HT1080 (cell line): ENCODE results near the gene CACNG4. TPM values are rescaled to one million over a fixed set of nuclear protein-coding genes. Genes with fewer than 3 reads are reported as not detected.
"Not testable (repeated sequence)": the region's sequence is repeated elsewhere in the genome, so short reads cannot be mapped to it uniquely, and the experiment has no call there.

Experiments
- DNase-seq: peaks from one replicate; pipeline ENCODE4 v3.0.0-alpha.2; 2015; ENCODE audit warnings: low read depth
- total RNA-seq: library from RNA; depleted of rRNA; stranded (reverse); fragments of >200 nt; shearing (Covaris generic); gene quantifications from 2 replicates; pipeline ENCODE4 v1.2.3, GENCODE V29; 2014

The CACNG4 gene
- total RNA-seq, 1 experiment from 2014 or later, result not detected

DNA sequence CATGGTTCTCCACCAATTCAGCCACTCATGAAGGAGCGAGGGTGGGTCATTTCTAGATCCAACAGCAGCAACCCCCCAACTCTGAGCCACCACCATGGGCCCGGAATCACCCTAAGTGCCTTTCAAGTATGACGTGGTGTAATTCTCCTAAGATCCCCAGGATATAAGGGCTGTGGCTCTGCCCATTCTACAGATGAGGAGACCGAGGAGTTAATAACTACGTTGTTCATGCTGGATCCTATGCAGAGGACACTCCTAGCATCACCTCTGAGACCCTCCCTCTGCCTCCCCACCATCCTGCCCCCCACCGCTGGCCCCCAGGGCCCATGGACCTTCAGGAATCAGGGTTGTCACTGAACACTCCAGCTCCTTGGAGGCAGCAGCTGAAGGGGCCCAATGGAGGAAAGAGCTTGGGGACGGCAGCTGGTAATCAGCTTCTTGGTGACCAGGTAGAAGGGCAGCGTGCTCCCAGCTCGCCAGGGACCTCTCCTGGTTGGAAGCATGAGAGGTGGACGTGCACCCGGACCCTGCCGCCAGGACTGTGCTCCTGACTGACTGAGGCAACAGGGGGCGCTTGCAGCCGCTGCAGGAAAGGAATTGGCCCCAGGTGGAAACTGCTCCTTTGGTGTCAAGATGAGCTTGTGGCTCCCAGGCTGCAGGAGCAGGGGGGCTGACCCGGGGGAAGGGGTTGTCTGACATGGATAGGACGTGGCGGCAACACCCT, 51.7 kb downstream of the CACNG4 start:
- no peak for DNase-seq

DNA sequence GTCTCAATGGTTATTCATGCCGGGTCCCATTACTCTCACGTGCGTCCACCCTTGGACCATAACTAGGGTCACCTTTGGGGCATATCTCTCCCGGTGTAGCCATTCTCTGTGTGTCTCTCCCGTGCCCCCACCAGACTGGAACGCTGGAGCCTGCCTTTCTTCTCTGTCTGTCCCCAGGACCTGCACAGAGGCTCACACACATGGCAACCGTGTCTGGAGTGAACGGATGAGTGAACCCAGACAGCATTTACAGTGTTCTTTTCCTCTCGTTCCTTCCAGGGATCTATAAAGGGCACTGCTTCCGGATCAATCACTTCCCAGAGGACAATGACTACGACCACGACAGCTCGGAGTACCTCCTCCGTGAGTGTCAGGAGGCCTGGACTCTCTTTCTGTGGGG, 53.4 kb downstream of the CACNG4 start:
- no peak for DNase-seq

DNA sequence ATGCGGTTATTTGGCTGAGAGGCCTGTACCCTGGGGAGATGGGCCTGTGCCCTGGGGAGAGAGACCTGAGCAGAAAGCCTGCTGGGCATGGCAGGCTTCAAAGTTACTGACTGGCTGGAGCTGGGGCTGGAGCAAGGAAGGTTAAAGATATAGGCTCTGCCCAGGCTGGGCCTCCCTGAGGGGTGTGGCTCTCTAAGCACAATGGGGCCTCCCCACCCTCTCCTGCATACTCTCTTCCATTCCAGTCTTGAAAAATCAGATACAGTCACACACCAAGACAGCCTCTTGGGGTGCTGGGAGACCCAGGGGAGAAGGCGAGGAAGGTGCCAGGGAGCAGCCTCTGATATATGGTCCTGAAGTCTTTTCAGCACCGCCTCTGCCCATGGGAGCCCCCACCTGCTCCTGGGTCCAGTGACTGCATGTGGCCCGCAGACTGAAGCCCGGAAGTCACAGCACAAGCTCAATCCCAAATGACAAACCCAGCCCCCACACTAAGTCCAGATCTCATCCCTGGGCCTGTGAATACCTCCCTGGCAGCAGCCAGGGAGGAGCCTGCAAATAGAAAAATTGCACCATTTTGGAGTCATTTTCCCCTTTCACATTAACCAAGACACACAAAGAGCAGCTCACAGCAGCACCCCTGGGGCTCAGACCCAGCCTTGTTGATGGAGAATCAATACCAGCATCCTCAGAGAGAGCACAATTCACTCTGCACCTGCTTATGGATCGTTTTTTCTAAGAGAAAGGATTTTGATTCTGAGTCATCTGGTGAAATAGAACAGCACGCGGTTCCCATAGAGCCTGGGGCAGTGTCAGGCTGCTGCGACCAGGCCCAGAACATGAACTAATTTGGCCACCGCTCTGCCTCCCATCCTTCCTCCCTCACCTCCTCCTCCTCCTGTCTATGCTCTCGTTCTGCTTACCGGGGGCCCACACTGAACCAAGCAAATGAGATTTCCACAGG, 54.2 kb downstream of the CACNG4 start:
- DNase-seq, result no peak

DNA sequence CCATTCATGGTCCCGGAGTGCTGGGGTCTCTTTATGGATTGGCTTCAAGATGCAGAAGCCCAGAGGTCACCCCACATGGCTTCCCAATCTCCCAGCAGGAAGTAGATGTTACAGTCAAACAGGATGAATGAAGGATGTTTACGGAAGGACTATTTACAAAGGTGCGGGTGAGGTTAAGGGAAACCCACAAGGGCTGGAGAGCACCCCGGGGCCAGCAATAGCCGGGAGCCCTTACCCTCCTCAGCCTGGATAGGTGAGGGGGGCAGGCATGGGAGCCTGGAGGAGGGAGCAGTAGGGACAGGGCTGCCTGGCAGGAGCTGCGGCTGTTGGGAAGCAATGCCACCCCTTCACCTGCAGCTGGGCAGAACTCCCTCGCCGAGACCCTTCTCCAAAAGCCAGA, 55.3 kb downstream of the CACNG4 start:
- DNase-seq, result no peak

DNA sequence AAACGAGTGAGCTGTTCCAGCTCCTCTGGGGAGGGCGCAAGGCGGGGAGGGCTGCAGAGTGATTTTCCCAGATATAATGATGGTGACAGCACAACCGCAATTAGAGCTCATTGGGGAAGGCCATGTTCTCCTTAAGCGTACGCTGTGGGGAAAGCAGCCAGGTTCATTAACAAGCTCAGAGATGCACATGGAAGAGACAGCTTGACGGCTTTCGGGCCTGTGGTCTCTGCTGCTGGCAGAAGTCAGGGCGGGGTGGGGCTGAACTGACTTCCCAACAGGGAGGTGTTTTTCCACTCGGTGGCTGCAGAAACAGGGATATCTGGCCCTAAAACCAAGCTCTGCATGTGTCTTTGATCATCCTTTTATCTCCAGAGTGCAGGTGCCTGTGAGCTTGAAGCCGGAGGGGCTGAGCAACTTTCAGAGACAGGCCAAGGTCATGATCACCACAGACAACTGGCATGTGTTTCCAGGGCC, 55.8 kb downstream of the CACNG4 start:
- no peak for DNase-seq

DNA sequence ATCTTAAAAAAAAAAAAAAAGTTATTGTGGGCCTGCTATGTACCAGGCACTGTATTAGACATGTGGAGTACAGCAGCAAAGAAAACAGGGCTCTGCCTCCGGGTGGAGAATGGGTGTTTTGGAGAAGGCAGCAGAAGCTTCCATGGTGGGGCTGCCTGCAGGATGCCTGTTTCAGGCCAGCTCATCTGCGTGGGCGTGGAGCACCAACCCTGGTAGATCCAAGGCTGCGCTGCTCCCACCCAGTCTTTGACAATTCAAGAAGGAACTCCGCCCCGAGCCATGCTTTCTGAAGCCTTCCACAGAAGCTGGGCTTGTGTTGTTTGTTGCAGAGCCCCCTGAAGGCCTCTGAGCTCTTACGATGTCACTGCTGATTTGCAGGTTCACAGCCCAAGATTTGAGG, 56.7 kb downstream of the CACNG4 start:
- no peak for DNase-seq

DNA sequence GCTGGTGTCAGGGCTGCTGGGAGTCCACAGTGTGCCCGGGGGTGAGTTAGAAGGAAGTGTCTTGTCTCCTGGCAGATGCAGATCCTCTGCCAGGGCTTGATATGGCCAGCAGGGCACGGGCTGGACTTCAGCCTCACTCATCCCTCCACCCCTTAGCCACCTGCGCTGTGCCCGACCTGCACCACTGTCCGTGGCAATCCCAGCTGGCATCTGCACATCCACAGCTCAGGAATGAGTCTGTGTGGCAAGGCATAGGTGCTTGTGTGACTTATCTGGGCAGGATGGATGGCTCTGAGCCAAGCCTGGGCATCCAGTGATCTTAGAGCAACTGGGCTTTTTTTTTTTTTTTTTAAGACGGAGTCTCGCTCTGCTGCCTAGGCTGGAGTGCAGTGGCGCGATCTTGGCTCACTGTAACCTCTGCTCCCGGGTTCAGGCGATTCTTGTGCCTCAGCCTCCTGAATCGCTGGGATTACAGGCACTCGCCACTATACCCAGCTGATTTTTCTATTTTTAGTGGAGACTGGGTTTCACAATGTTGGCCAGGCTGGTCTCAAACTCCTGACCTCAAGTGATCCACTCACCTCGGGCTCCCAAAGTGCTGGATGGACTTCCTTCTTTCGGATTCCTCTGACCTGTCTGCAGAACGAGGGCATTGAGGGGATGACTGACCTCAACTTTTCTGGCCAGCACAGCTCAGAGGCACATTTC, 57.4 kb downstream of the CACNG4 start:
- no peak for DNase-seq

DNA sequence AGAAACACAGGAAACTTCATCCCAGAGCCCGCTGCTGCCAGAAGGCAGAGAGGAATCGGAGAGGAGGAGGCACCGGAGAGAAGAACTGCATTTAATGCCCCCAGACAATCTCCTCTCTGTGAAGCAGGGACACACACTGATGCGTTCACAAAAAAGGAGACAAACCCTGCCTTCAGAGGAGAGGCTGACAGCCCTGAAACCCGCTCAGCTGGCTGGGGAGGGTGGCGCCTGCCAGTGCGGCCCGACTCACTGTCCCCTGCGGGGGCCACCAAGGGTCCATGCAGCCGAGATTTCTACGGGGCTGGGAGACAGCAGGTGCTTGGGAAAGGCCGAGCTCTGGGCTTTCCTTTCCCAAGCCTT, 57.9 kb downstream of the CACNG4 start:
- no peak for DNase-seq

DNA sequence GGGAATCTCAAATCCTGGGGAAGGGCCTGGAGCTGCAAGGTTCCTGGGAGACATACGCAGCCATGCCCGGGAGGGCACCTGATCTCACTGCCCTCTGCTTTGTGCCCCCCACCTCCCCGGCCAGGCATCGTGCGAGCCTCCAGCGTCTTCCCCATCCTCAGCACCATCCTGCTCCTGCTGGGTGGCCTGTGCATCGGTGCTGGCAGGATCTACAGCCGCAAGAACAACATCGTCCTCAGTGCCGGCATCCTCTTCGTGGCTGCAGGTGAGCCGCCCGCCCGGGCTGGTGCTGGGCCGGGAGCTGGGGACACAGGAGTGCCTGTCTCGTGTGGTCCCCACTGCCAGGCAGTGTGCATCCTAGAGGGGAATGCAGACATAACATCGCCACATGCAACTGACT, 60.2 kb downstream of the CACNG4 start:
- DNase-seq, result no peak

DNA sequence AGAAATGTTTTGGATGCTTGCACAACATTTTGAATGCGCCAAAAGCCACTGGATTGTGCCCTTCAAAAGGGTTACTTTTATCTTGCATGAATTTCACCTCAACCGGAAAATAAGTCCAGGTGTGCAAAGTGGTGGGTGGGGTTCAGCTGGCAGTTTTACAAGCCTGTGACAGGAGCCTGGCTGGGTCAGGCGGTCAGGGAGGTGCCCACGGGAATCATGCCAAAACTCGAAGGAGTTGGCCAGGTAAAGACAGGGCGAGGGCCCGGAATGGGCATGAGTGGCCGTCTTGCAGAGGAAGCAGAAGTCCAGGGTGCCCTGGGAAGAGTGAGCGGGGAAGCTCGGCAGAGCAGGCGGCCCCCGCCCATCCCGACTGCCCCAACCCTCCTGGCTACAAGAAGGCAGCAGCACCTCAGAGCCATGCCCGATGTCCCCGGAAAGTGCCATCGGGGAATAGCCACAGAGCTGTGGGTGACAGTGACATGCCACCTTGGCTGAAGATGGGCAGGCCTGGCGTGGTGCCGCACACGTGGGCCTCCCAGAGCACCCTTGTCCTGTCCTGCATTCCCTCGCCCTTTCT, 60.8 kb downstream of the CACNG4 start:
- no peak for DNase-seq

DNA sequence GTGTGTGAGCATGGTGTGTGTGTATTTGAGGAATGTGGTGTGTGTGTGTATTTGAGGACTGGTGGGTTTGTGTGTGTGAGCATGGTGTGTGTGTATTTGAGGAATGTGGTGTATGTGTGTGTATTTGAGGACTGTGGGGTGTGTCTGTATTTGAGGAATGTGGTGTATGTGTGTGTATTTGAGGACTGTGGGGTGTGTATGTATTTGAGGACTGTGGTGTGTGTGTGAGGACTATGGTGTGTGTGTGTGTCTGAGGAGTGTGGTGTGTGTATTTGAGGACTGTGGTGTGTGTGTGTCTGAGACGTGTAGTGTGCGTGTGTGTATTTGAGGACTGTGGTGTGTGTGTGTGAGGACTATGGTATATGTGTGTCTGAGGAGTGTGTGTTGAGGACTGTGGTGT, 61.8 kb downstream of the CACNG4 start:
- DNase-seq, result no peak

DNA sequence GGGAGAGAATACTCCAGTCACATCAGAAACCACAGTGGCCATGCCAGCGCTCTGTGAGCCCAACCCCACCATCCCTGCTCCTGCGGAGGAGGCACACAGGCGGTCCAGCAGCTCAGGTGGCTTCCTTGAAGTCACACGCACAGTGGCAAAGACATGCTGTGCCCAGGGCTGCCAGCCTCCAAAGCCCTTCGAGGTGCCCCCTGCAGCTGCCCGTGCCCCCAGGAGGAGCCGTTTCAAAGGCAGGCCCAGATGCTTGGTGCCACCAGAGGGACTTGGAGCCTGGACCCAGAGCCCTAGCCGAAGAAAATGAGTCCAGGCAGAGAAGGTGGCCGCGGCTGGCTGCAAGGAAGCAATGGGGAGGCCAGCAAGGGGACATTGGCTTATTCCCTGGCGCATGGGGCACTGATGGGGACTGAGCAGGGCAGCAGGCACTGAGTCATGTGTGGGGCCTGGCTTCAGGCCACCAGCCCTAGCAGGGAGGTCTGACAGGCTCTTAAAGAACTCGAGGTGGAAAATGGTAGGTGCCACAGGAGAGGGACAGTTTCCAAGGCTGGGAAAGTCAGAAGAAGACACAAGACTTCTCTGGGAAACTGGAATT, 62.6 kb downstream of the CACNG4 start:
- DNase-seq, result peak; percentile 21

DNA sequence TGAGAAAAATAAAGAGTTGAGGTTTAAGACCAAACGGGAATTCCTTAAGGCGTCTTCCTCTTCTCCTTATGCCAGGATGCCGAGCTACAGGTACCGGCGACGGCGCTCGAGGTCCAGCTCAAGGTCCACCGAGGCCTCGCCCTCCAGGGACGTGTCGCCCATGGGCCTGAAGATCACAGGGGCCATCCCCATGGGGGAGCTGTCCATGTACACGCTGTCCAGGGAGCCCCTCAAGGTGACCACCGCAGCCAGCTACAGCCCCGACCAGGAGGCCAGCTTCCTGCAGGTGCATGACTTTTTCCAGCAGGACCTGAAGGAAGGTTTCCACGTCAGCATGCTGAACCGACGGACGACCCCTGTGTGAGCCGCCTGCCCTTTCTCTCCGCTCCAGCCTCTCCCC, 66.1 kb downstream of the CACNG4 start:
- no peak for DNase-seq

DNA sequence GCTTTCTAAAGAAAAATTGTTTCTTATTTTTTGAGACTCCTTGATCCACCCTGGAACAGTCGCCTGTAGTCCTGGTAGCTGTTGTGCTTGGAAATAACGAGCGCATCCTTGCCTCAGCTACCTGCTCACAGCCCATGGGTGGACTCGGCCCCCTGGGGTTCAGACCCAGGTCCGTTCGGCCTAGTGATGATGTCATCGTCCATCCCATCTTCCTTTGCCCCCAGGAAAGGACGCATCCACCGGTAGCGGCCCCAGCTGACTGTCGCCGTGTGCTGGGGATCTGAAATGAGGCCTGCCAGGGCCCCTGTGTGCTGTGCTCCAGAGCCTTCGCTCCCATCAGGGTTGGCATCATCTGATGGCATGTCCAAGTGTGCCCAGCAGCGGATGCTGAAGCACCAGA, 67.9 kb downstream of the CACNG4 start:
- DNase-seq, result no peak

DNA sequence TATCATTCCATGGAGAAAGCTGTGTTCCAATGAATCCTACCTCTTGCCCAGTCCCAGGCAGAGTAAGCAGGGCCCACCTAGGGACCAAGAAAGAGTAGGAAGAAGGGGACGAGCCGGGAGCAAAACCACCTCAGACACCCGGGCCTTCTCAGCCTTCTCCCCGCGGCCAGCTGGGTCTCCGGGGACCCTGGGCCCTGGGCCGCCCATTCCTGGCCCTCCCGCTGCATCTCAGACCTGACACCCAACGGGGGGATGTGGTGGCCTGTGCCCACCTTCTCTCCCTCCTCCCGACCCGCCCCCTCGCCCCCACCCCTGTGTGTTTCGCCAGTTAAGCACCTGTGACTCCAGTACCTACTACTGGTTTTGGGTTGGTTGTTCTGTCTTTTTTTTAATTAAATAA, 68.5 kb downstream of the CACNG4 start:
- no peak for DNase-seq

DNA sequence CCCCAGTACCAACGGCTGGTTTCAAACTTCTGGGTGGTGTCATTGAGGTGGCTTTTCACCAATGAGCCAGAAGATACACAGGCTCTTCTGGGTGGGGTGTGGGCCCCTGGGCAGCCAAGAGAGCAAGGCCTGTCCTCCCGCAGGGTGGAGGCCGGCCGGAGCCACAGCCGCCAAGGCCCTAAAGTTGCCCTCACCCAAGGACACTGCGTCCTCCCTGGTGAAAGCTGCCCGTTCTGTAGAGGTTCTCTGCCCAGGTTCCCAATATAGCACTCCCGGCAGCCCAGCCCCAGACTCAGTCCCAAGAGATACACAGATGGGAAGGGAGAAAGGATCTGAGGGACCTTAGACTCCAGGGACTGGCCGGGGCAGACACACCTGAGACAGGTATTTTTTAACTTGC, 69.1 kb downstream of the CACNG4 start:
- no peak for DNase-seq

DNA sequence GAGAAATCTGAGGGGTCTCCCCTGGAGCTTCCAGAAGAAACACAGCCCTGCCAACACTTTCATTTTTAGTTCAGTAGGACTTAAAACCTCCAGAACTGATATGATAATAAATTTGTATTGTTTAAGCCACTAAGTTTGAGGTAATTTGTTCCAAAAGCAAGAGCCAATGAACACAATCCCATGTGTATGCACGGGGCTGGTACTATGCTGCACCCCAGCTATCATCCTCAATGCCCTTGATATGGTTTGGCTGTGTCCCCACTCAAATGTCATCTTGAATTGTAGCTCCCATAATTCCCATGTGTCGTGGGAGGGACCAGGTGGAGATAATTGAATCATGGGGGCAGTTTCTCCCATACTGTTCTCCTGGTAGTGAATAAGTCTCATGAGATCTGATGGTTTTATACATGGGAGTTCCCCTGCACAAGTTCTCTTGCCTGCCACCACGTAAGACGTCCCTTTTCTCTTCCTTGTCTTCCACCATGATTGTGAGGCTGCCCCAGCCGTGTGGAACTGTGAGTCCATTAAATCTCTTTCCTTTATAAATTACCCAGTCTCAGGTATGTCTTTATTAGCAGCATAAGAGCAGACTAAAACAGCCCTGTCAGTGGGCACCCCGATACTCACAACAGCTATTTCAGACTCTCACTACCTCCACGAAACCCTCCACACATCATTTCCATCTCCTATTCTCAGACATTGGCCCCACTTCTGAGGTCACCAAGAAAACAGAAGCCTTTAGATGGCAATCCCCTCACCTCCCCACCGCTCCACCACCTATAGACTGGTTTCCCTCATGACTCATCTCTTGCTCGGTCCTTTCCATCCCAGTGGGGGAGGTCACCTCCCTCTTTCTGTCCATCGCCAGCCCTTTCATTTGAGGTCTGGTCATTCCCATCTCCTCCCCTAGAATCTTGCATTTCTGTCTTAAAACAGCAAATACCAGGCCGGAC, 70.9 kb downstream of the CACNG4 start:
- DNase-seq, result no peak

DNA sequence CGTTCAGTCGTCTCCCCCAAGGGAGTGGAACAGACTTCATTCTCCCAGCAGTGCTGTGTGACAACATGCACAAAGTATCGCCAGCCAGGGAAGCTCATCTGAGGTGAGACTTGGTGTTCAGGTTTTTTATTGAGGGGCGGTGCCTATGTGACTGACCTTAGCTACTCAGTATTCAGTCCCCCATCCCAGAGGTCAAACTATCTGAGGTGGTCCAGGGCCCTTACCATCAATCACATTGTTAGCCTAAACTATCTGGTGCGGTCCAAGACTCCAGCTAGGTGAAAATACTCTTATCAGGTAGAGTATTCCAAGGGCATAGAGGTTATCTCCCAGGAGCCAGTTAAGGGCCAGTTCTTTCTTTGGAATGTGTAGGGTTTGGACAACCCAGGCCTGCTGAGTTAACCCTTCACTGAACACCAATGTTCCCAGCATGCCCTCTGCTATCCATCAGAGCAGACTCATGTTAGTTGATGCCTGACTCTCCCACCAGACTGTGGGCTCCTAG, 74.4 kb downstream of the CACNG4 start:
- DNase-seq, result no peak

DNA sequence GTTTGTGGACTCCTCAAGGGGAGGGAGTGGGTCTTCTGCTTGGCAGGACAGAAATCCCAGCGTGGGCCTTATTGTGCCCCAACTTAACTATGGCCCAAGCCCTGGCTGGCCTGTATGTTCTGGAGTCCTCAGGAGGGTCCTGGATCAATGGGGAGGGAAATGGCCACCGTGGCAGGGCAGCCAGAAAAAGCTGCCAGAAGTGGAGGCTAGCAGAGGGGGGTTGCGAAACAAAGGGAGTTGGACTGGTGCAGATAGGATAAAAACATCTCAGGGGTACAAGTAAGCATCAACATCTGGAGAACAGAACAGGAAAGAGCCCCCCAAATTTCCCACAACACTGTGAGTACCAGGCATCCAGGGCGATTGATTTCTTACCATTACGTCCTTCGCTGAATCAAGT, 76.1 kb downstream of the CACNG4 start:
- no peak for DNase-seq

DNA sequence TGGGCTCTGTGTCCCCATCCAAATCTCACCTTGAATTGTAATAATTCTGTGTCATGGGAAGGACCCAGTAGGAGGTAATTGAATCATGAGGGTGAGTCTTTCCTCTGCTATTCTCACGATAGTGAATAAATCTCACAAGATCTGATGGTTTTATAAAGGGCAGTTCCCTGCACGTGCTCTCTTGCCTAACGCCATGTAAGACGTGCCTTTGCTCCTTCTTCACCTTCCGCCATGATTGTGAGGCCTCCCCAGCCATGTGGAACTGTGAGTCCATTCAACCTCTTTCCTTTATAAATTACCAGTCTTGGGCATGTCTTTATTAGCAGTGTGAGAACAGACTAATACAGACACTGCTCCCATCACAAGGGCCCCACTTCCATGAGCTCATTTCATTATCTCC, 76.6 kb downstream of the CACNG4 start:
- DNase-seq, result not testable (repeated sequence)
